ENCODE data around the gene HS3ST4. TPM values are rescaled to one million over a fixed set of nuclear protein-coding genes. Genes with fewer than 3 reads are reported as not detected.

The HS3ST4 gene
- total RNA-seq, 1 donor from 2014 or later: 0.32 TPM

DNA sequence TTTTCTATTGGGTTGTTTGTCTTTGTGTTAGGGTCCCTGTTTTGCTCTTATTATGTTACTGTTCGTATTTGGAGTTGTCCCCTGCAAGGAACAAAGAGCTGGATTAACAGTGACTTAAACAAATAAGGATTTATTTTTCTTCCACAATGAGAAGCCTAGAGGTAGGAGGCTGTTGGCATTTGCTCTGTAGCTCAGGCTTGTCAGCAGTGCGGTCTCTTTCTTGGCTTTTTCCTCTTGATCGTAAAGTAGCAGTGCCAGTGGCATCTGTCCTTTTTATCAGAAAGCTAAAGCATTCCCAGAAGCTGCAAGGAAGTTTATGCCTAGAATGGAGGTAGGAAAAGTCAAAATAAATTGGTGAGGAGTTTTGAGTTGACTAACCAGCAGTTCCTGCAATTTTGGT, 154.1 kb downstream of the HS3ST4 start:
- intact Hi-C loops (cut with DNase I): no loop called here
- TF ChIP-seq, protein P1, sequence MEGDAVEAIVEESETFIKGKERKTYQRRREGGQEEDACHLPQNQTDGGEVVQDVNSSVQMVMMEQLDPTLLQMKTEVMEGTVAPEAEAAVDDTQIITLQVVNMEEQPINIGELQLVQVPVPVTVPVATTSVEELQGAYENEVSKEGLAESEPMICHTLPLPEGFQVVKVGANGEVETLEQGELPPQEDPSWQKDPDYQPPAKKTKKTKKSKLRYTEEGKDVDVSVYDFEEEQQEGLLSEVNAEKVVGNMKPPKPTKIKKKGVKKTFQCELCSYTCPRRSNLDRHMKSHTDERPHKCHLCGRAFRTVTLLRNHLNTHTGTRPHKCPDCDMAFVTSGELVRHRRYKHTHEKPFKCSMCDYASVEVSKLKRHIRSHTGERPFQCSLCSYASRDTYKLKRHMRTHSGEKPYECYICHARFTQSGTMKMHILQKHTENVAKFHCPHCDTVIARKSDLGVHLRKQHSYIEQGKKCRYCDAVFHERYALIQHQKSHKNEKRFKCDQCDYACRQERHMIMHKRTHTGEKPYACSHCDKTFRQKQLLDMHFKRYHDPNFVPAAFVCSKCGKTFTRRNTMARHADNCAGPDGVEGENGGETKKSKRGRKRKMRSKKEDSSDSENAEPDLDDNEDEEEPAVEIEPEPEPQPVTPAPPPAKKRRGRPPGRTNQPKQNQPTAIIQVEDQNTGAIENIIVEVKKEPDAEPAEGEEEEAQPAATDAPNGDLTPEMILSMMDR (IDR thresholded peaks at IDR 0.05): no peak
- no peak overlapping the region for H3K4me3 ChIP-seq
- no peak overlapping the region for H3K27ac ChIP-seq
- peaks cover 5% of the 10 kb centered on the region for H3K27me3 ChIP-seq
- no peaks in the 10 kb centered on the region for H3K36me3 ChIP-seq
- no peaks in the 10 kb centered on the region for H3K4me1 ChIP-seq
- no peaks in the 10 kb centered on the region for H3K9me3 ChIP-seq
- DNase-seq (no peak), ATAC-seq (no peak)

DNA sequence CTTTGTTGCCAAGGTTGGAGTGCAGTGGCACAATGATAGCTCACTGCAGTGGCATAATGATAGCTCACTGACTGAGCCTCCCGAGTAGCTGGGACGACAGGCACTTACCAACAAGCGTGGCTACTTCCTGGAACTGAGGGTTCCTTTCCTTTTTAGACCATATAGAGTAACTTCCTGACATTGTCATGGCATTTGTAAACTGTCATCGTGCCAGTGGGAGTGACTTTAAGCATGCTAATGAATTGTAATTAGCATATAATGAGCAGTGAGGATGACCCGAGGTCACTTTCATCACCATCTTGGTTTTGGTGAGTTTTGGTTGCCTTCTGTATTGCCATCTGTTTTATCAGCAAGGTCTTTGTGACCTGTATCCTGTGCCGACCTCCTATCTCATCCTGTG, 162.4 kb downstream of the HS3ST4 start:
- ATAC-seq: no peak
- TF ChIP-seq, protein P1 (IDR thresholded peaks at IDR 0.05): no peak
- Histone ChIP-seq H3K36me3 (no peaks in the 10 kb centered on the region), H3K27ac (no peak overlapping the region), H3K27me3 (peaks cover 14% of the 10 kb centered on the region), H3K9me3 (no peaks in the 10 kb centered on the region), H3K4me3 (no peak overlapping the region), H3K4me1 (no peaks in the 10 kb centered on the region)
- intact Hi-C loops (cut with DNase I): no loop called here
- DNase-seq: no peak

DNA sequence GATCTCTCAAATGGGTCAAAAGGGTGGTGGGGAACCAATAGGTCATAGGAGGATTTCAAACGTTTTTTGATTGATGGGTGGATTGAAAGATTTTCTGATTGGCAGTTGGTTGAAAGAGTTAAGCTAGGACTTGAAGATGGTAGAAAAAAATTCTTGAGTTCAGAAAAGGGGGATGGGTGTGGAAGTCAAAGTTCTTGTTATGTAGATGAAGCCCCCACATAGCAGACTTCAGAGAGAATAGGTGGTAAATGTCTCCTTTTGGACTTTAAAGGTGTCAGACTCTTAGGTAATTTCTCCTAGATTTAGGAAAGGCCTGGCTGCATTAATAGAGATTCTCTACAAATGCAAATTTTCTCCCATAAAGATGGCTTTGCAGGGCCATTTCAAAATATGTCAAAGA, 163.3 kb downstream of the HS3ST4 start:
- ATAC-seq (no peak), DNase-seq (no peak)
- Histone ChIP-seq H3K36me3 (no peaks in the 10 kb centered on the region), H3K4me3 (no peak overlapping the region), H3K9me3 (no peaks in the 10 kb centered on the region), H3K27ac (no peak overlapping the region), H3K4me1 (no peaks in the 10 kb centered on the region), H3K27me3 (peaks cover 14% of the 10 kb centered on the region)
- intact Hi-C loops (cut with DNase I): no loop called here
- TF ChIP-seq, protein P1 (IDR thresholded peaks at IDR 0.05): no peak

DNA sequence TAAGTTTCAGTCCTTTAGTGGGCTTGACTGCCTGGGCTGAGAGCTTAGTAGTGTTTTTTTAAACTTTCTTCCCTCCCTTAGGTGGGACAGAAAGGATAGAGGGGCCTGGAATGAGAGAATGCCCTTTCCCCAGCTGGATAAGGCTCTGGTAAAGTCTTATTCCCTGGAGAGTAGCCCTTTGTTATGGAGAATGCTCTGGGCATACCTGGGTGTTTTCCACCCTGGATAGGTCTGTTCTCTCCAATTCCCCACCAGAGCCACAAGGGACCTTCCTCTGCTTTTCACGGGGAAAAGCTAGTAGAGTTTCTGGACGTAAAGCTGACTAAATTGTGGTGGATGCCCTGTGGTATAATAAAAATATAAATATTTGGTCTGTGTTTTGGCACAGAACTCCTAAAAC, 164.1 kb downstream of the HS3ST4 start:
- intact Hi-C loops (cut with DNase I): no loop called here

DNA sequence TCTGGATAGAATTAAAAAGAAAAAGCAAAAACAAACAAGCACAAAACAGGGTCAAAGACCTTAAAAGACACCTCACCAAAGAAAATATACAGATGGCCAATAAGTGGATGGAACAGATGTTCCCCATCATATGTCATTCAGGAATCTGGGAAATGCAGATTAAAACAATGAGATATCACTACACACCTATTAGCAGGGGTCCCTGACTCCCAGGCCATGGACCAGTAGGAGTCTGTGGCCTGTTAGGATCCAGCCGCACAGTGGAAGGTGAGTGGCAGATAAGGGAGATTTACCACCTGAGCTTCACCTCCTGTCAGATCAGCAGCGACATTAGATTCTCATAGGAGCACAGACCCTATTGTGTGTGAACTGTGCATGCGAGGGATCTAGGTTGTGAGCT, 167.9 kb downstream of the HS3ST4 start:
- Histone ChIP-seq H3K27ac (no peak overlapping the region), H3K36me3 (no peaks in the 10 kb centered on the region), H3K9me3 (no peaks in the 10 kb centered on the region), H3K4me3 (no peak overlapping the region), H3K4me1 (no peaks in the 10 kb centered on the region), H3K27me3 (no peaks in the 10 kb centered on the region)
- TF ChIP-seq, protein P1 (IDR thresholded peaks at IDR 0.05): no peak
- ATAC-seq (no peak), DNase-seq (no peak)
- intact Hi-C loops (cut with DNase I): no loop called here

More for the DNA sequence above, 164.1 kb downstream of the HS3ST4 start:
- ATAC-seq (no peak), DNase-seq (no peak)
- Histone ChIP-seq H3K9me3 (no peaks in the 10 kb centered on the region), H3K27me3 (peaks cover 8% of the 10 kb centered on the region), H3K4me1 (no peaks in the 10 kb centered on the region), H3K36me3 (no peaks in the 10 kb centered on the region), H3K4me3 (no peak overlapping the region), H3K27ac (no peak overlapping the region)
- TF ChIP-seq, protein P1 (IDR thresholded peaks at IDR 0.05): no peak

DNA sequence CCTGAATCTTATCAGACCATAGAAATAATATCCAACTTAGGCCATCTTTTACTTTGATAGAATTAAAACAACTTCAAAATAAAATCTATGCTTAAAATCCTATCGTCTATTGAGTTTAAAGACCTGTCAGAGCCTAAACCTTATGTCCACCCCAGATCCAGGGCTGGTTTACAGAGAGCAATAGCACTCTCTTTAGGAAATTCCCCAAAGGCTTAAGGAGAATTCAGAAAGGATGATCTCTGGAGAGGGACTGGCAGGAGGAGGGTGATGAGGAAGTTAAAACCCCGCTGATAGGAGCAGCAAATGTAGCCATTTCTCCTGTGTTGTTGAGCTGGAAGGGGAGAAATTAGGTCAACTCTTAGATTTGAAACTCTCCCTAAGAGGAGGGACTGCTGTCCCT, 175.3 kb downstream of the HS3ST4 start:
- ATAC-seq (no peak), DNase-seq (no peak)
- Histone ChIP-seq H3K4me1 (no peaks in the 10 kb centered on the region), H3K27ac (no peak overlapping the region), H3K27me3 (no peaks in the 10 kb centered on the region), H3K4me3 (no peak overlapping the region), H3K9me3 (no peaks in the 10 kb centered on the region), H3K36me3 (no peaks in the 10 kb centered on the region)
- TF ChIP-seq, protein P1 (IDR thresholded peaks at IDR 0.05): no peak
- intact Hi-C loops (cut with DNase I): no loop called here
